BLaER1 treated with 17β-estradiol and CSF1 and Interleukin-3, amounts not matched to agents 10 nM and 100 nM (cell line): ENCODE measurements around the gene MDH2.
"Not testable (repeated sequence)": the region's sequence is repeated elsewhere in the genome, so short reads cannot be mapped to it uniquely, and the experiment has no call there.

Source experiments
- H3K27ac ChIP-seq, 11 experiments: shearing (Covaris generic); formaldehyde crosslinking; 2 replicates each; pipeline ENCODE4 v1.8.1; 2022
- H3K27me3 ChIP-seq, 11 experiments: shearing (Covaris generic); formaldehyde crosslinking; 2 replicates each; pipeline ENCODE4 v1.8.1; 2022
- H3K36me3 ChIP-seq, 11 experiments: shearing (Covaris generic); formaldehyde crosslinking; 2 replicates each; pipeline ENCODE4 v1.8.1; 2022
- H3K4me1 ChIP-seq, 10 experiments: shearing (Covaris generic); formaldehyde crosslinking; 2 replicates each; pipeline ENCODE4 v1.8.1; 2022
- H3K4me2 ChIP-seq, 11 experiments: shearing (Covaris generic); formaldehyde crosslinking; 2 replicates each; pipeline ENCODE4 v1.8.1; 2022
- H3K4me3 ChIP-seq, 10 experiments: shearing (Covaris generic); formaldehyde crosslinking; 2 replicates each; pipeline ENCODE4 v1.8.1; 2022
- H3K9ac ChIP-seq, 11 experiments: shearing (Covaris generic); formaldehyde crosslinking; 2 replicates each; pipeline ENCODE4 v1.8.1; 2022
- H3K9me3 ChIP-seq, 11 experiments: shearing (Covaris generic); formaldehyde crosslinking; replicated peaks in 1 of 11; 2 replicates each; pipeline ENCODE4 v1.8.1; 2022
- H4K20me1 ChIP-seq, 11 experiments: shearing (Covaris generic); formaldehyde crosslinking; 2 replicates each; pipeline ENCODE4 v1.8.1; 2022
- Cebpa-rat ChIP-seq, 11 experiments: shearing (Covaris generic); IDR thresholded peaks; 2 replicates each; pipeline ENCODE4 v1.8.1; 2022

MDH2 gene

DNA sequence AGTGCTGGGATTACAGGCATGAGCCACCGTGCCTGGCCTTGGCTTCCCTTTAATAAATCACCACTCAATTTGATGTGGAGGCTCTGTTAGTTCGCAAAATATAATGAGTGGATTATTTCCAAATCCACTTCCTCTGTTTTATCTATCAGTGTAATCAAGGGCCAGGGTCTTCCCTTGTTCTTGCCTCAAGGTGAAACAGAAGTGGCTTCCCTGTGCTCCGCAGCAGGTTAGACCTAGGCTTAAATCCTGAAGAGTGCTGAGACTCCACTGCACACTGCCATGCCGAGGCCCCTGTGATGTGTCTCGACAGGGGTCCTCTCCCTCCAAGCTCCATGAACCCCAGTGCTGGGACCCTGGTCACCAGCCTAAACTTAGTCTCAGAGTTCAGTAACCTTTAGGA lies 59.0 kb downstream of the MDH2 start:
- peak overlapping the region in 9 of 11 experiments; percentile 50 to 81 (median 78); a peak in 18 of 22 replicates for H3K27ac ChIP-seq
- H3K9ac ChIP-seq, result peak overlapping the region in 8 of 11 experiments; percentile 25 to 82 (median 74); a peak in 13 of 22 replicates
- no peaks in the 10 kb centered on the region for H4K20me1 ChIP-seq
- H3K4me1 ChIP-seq, result peaks cover 36 to 92% (median 83%) of the 10 kb centered on the region in 10 experiments
- no peaks in the 10 kb centered on the region for H3K9me3 ChIP-seq
- TF ChIP-seq Cebpa-rat (IDR thresholded peaks at IDR 0.05), result no peak
- H3K4me2 ChIP-seq, result peak overlapping the region; percentile 66 to 100 (median 89)
- no peaks in the 10 kb centered on the region for H3K27me3 ChIP-seq
- H3K4me3 ChIP-seq, result peak overlapping the region in 7 of 10 experiments; percentile 48 to 68 (median 56); a peak in 13 of 20 replicates
- peaks cover 0 to 17% (median 0%) of the 10 kb centered on the region in 11 experiments; a peak in 5 of 22 replicates for H3K36me3 ChIP-seq

DNA sequence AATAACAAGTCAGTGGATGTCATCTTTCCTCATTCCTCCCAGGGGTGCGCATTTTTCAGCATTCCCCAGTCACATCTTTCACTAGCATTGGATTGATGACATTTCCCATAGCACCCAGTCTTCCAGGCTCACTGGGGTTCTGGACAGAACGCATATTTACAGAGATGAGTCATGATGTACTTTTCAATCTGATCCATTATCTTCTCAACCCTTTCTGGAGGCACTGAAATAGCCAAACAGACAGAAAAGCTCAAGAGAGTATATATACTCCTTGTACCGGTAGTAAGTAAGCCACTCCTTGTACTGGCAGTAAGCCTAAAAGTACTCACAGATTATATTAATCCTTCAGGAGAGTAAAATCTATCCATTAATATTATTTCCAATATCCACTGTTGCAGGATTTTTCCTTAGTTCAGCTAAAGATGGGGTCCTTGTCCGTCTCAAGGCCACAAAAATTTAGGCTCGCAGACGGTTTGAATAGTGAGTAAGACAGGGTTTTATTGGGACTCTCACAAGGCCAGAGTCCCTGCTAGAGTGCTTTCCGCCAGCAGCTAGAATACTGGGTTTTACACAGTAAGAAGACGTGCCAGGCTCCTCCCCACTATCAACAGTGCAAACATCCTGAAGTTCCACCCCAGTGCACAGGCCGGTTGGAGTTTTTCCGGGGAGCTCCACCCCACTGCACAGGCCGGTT lies 60.8 kb downstream of the MDH2 start:
- Histone ChIP-seq H3K27ac (peak overlapping the region in 10 of 11 experiments; percentile 11 to 81 (median 78); a peak in 18 of 22 replicates), H3K9ac (peak overlapping the region in 10 of 11 experiments; percentile 30 to 82 (median 72); a peak in 18 of 22 replicates), H4K20me1 (no peaks in the 10 kb centered on the region)

DNA sequence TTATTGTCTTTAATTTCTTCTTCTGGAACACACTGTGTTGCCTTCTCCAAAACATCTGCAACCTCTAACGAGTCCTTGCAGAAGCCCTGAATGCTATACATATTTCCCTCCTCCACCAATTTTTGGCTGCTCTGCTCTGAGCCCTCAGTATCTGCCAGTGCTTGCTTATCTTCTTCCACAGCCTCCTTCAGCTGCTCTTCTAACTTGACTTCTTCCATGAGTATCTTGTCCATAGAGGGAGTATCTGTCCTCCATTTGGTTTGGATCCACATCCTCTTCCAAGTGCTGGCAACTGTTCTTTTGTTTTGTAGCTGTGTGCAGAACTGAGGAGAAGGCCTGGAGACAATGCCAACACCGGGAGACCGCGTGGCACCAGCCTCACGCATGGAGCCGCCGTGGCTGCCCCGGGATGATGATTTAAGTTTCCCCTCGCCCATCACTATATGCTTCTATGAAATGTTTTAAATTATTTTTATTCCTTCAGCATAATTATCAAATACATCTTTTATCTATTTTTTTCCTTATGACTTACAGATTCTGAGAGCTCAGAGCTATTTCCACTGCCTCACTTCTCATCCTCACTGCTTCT lies 65.2 kb downstream of the MDH2 start:
- H3K4me3 ChIP-seq, H3K9ac ChIP-seq, H3K9me3 ChIP-seq, H3K27me3 ChIP-seq, H3K36me3 ChIP-seq, H3K27ac ChIP-seq, H4K20me1 ChIP-seq: not testable (repeated sequence)
- Histone ChIP-seq H3K4me1 (peaks cover 11 to 53% (median 42%) of the 10 kb centered on the region in 10 experiments), H3K4me2 (peak overlapping the region in 8 of 11 experiments; percentile 50 to 65 (median 56); a peak in 15 of 22 replicates)

More for the DNA sequence above, 60.8 kb downstream of the MDH2 start:
- Histone ChIP-seq H3K36me3 (no peaks in the 10 kb centered on the region), H3K4me2 (peak overlapping the region; percentile 66 to 100 (median 89)), H3K4me1 (peaks cover 35 to 92% (median 83%) of the 10 kb centered on the region in 10 experiments), H3K4me3 (peak overlapping the region in 8 of 10 experiments; percentile 40 to 68 (median 57); a peak in 15 of 20 replicates), H3K27me3 (no peaks in the 10 kb centered on the region), H3K9me3 (no peaks in the 10 kb centered on the region)
- TF ChIP-seq Cebpa-rat (IDR thresholded peaks at IDR 0.05), result no peak

DNA sequence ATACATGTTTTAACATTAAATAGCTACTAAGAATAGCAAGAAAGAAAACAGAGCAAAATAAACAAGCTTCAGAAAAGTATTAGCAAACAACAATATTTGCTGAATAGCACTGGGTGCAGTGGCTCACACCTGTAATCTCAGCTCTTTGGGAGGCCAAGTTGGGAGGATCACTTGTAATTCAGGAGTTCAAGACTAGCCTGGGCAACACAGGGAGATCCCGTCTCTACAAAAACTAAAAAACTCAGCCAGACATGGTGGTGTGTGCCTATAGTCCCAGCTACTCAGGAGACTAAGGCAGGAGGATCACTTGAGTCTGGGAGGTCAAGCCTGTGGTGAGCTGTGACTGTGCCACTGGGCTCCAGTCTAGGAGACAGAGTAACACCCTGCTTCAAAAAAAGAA lies 66.8 kb downstream of the MDH2 start:
- H3K4me1 ChIP-seq, result peaks cover 0 to 37% (median 26%) of the 10 kb centered on the region in 10 experiments; a peak in 17 of 20 replicates
- not testable (repeated sequence) for H3K9me3 ChIP-seq, H3K27ac ChIP-seq, H3K4me2 ChIP-seq, H3K36me3 ChIP-seq, H3K4me3 ChIP-seq, H3K9ac ChIP-seq, H3K27me3 ChIP-seq, H4K20me1 ChIP-seq
